ENCODE results near the gene ALG8.

GRCh38 chr11:78180751-78181150 is 41.3 kb upstream of the ALG8 start:
- TF ChIP-seq, protein P1, sequence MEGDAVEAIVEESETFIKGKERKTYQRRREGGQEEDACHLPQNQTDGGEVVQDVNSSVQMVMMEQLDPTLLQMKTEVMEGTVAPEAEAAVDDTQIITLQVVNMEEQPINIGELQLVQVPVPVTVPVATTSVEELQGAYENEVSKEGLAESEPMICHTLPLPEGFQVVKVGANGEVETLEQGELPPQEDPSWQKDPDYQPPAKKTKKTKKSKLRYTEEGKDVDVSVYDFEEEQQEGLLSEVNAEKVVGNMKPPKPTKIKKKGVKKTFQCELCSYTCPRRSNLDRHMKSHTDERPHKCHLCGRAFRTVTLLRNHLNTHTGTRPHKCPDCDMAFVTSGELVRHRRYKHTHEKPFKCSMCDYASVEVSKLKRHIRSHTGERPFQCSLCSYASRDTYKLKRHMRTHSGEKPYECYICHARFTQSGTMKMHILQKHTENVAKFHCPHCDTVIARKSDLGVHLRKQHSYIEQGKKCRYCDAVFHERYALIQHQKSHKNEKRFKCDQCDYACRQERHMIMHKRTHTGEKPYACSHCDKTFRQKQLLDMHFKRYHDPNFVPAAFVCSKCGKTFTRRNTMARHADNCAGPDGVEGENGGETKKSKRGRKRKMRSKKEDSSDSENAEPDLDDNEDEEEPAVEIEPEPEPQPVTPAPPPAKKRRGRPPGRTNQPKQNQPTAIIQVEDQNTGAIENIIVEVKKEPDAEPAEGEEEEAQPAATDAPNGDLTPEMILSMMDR (IDR thresholded peaks at IDR 0.05), result no peak
- TF ChIP-seq POLR2AphosphoS5 (IDR thresholded peaks at IDR 0.05) (no peak), POLR2A (IDR thresholded peaks at IDR 0.05) (no peak), EP300 (IDR thresholded peaks at IDR 0.05) (no peak)
